OCI-LY1 (cell line): ENCODE data around the gene VTI1A.

ENCODE experiments used
- EZH2 ChIP-seq: fragments of 200-600 bp; sonication (generic), shearing (Covaris generic); IDR thresholded peaks from 2 replicates; pipeline ENCODE4 v1.8.0; 2017; ENCODE audit warnings: borderline replicate concordance, mixed run types, mild to moderate bottlenecking, antibody characterized with exemption, low read length, moderate library complexity, mixed read lengths
- TF ChIP-seq, protein P1 (sequence below): fragments of 200-600 bp; sonication (generic), shearing (Covaris generic); IDR thresholded peaks from 2 replicates; pipeline ENCODE4 v1.5.1; 2017; ENCODE audit warnings: mild to moderate bottlenecking, antibody characterized with exemption, low read length, moderate library complexity, mixed read lengths

DNA sequence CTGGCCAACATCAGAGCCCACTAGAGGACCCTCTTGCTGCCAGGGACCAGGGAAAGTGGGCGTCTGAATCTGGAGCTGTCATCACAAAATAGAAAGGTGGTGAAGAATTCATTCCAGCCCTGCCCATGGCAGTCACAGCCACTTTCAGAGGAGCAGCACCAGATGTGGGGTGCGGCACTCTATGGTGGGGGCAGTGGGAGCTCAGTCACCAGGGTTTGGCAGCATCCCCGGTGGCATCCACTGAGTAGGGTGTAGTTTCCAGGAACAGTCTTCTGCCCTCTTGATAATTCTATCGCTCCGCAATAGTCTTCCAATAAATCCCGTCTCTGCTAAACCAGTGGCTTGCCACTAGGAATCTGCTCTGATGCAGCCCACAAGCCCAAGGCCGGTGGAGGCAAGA is 394.5 kb downstream of the VTI1A start:
- TF ChIP-seq, protein P1, sequence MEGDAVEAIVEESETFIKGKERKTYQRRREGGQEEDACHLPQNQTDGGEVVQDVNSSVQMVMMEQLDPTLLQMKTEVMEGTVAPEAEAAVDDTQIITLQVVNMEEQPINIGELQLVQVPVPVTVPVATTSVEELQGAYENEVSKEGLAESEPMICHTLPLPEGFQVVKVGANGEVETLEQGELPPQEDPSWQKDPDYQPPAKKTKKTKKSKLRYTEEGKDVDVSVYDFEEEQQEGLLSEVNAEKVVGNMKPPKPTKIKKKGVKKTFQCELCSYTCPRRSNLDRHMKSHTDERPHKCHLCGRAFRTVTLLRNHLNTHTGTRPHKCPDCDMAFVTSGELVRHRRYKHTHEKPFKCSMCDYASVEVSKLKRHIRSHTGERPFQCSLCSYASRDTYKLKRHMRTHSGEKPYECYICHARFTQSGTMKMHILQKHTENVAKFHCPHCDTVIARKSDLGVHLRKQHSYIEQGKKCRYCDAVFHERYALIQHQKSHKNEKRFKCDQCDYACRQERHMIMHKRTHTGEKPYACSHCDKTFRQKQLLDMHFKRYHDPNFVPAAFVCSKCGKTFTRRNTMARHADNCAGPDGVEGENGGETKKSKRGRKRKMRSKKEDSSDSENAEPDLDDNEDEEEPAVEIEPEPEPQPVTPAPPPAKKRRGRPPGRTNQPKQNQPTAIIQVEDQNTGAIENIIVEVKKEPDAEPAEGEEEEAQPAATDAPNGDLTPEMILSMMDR = no peak
- no peak for TF ChIP-seq EZH2
